B cell (primary cell): ENCODE measurements around the gene RSAD1. TPM values are rescaled to one million over a fixed set of nuclear protein-coding genes. Genes with fewer than 3 reads are reported as not detected.

Experiments
- ATAC-seq: fragments of 200-7000 bp; cut with Tn5 transposase; one replicate; pipeline ENCODE4 v1.10.0; 2021; ENCODE audit warnings: low read depth, mild to moderate bottlenecking, moderate number of reproducible peaks, moderate library complexity
- CTCF ChIA-PET: fragments of 350-600 bp; sonication (Branson Sonifier 250); formaldehyde crosslinking; loops from one replicate; lab custom pipeline; 2021; ENCODE audit warnings: antibody characterized with exemption, inconsistent platforms; lab: Charles Lee
- POLR2A ChIA-PET: fragments of 350-600 bp; sonication (Branson Sonifier 250); formaldehyde crosslinking; loops from one replicate; lab custom pipeline; 2021; ENCODE audit warnings: antibody characterized with exemption; lab: Charles Lee
- DNase-seq: peaks from one replicate; pipeline ENCODE4 v3.0.0; 2013
- H2AFZ ChIP-seq: 2 replicates; pipeline ENCODE4 v1.6.1; 2012; ENCODE audit warnings: mild to moderate bottlenecking, low read depth, low read length; ENCODE audit not compliant: insufficient read depth, poor library complexity, severe bottlenecking
- H3K27ac ChIP-seq, 2 donors: 1 replicate in 1 of 2; 2 replicates in 1 of 2; pipeline ENCODE4 v1.5.1; 2012 to 2013; ENCODE audit warnings: low read length in 2 of 2, mild to moderate bottlenecking in 2 of 2, moderate library complexity in 1 of 2
- H3K27me3 ChIP-seq, 4 experiments: fragments of 200-600 bp in 1 of 4; sonication (generic) in 1 of 4; replicated peaks in 1 of 4; 1 replicate in 2 of 4; 2 replicates in 2 of 4; pipeline versions ENCODE4 v1.6.1 to v1.7.0; 2013 to 2016; ENCODE audit warnings: low read length in 3 of 4, mild to moderate bottlenecking in 2 of 4, mixed read lengths in 1 of 4, moderate library complexity in 1 of 4; ENCODE audit not compliant: insufficient read depth in 4 of 4, control insufficient read depth in 3 of 4; ENCODE audit errors: control extremely low read depth in 1 of 4
- H3K36me3 ChIP-seq, 2 experiments: replicated peaks in 1 of 2; 1 replicate in 1 of 2; 2 replicates in 1 of 2; pipeline versions ENCODE4 v1.6.1 to v1.7.1; 2013; ENCODE audit warnings: low read length in 1 of 2; ENCODE audit not compliant: insufficient read depth in 2 of 2, control insufficient read depth in 1 of 2; ENCODE audit errors: control extremely low read depth in 1 of 2, extremely low read depth in 1 of 2
- H3K4me1 ChIP-seq, 2 donors: fragments of 200-600 bp in 1 of 2; sonication (generic) in 1 of 2; 1 replicate in 1 of 2; 2 replicates in 1 of 2; pipeline versions ENCODE4 v1.5.1 to v1.6.1; 2013 to 2017; ENCODE audit warnings: low read length in 2 of 2; ENCODE audit not compliant: control insufficient read depth in 2 of 2, insufficient read depth in 2 of 2
- H3K4me2 ChIP-seq: replicated peaks from 2 replicates; pipeline ENCODE3; 2012; ENCODE audit warnings: mild to moderate bottlenecking, low read depth, low read length; ENCODE audit not compliant: poor library complexity, severe bottlenecking
- H3K4me3 ChIP-seq, 5 experiments: fragments of 200-600 bp in 1 of 5; sonication (generic) in 1 of 5; 1 replicate in 3 of 5; 2 replicates in 2 of 5; pipeline versions ENCODE4 v1.5.1 to v1.7.0; 2011 to 2016; ENCODE audit warnings: low read length in 4 of 5, mild to moderate bottlenecking in 4 of 5, low read depth in 2 of 5, control low read depth in 1 of 5, moderate library complexity in 1 of 5; ENCODE audit not compliant: insufficient read depth in 1 of 5; ENCODE audit errors: control extremely low read depth in 1 of 5, extremely low read depth in 1 of 5
- H3K79me2 ChIP-seq: fragments of 200-600 bp; sonication (generic); one replicate; pipeline ENCODE4 v1.6.0; 2016; ENCODE audit warnings: low read length; ENCODE audit not compliant: control insufficient read depth, insufficient read depth
- H3K9ac ChIP-seq: fragments of 200-600 bp; sonication (generic); 2 replicates; pipeline ENCODE4 v1.6.1; 2017; ENCODE audit warnings: mild to moderate bottlenecking, low read length, moderate library complexity
- H3K9me3 ChIP-seq, 3 donors: one replicate each; pipeline versions ENCODE4 v1.6.1 to v1.7.1; 2013; ENCODE audit warnings: low read length in 2 of 3; ENCODE audit not compliant: control insufficient read depth in 2 of 3, insufficient read depth in 1 of 3; ENCODE audit errors: control extremely low read depth in 1 of 3
- H4K20me1 ChIP-seq: 2 replicates; pipeline ENCODE4 v1.6.0; 2012; ENCODE audit warnings: mild to moderate bottlenecking, low read length; ENCODE audit not compliant: insufficient read depth, control insufficient read depth, poor library complexity, severe bottlenecking
- H3K27ac Mint-ChIP-seq: one replicate; pipeline ENCODE4 v1.8.0; 2021; ENCODE audit warnings: mixed read lengths
- H3K27me3 Mint-ChIP-seq: one replicate; pipeline ENCODE4 v1.8.0; 2021; ENCODE audit warnings: mixed read lengths
- H3K4me1 Mint-ChIP-seq: one replicate; pipeline ENCODE4 v1.8.0; 2021; ENCODE audit warnings: mixed read lengths
- H3K4me3 Mint-ChIP-seq: one replicate; pipeline ENCODE4 v1.8.0; 2021; ENCODE audit warnings: mixed read lengths
- H3K9me3 Mint-ChIP-seq: one replicate; pipeline ENCODE4 v1.8.0; 2022; ENCODE audit warnings: mixed read lengths; ENCODE audit not compliant: insufficient read depth
- EZH2 ChIP-seq: IDR thresholded peaks from 2 replicates; pipeline ENCODE4 v1.6.1; 2012; ENCODE audit warnings: borderline replicate concordance, low read depth, mild to moderate bottlenecking, moderate library complexity, low read length; ENCODE audit not compliant: insufficient read depth, poor library complexity, severe bottlenecking
- WGBS: methylation state at CpG from one replicate; pipeline ENCODE4 v1.1.5; 2013; ENCODE audit warnings: missing lambda C conversion rate; ENCODE audit not compliant: insufficient coverage; 5-methylcytosine and 5-hydroxymethylcytosine counted together
- intact Hi-C: fragments of 100-400 bp; cut with micrococcal nuclease; formaldehyde crosslinking; loops from one replicate; pipeline ENCODE4 v1.10.0; 2022
- polyA plus RNA-seq: library from polyadenylated mRNA; depleted of rRNA; stranded (reverse); fragments of >200 nt; gene quantifications from 2 replicates; pipeline ENCODE4 v1.2.3, GENCODE V29; 2012
- total RNA-seq, 2 donors: library from RNA; stranded (reverse); fragments of 120-200 nt in 1 of 2; gene quantifications; 1 replicate in 1 of 2; 2 replicates in 1 of 2; pipeline versions ENCODE4 v1.2.3 to v1.2.4, GENCODE V29; 2013 to 2022
- TF ChIP-seq, protein P1 (sequence below): fragments of 200-600 bp; IDR thresholded peaks from one replicate; pipeline ENCODE4 v1.8.0; 2022; ENCODE audit warnings: antibody characterized with exemption, mild to moderate bottlenecking

Gene RSAD1
- total and polyA plus RNA-seq, 2 donors (not counting 1 experiment from before 2014, with no cell fraction given) = 53.4 to 63.9 TPM

DNA sequence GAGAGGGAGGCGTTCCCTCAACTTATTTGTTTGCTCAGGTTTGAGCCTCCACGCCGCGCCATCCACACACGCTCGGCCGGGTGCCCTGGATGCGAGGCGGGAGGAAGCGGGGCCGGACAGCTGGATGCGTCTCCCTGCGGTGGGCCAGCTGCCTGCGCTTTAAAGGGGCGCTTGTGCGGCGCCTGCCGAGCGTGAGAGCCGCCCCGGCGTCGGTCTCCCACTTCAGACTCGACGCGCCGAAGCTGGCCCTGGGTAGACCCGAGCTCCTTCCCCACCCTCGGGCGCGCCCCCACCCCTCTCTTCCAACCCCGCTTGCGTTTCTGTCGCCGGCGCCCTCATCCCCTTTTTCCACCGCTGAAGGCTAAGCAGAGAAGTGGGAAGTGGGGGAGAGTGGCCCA lies 9.5 kb upstream of the RSAD1 start:
- Histone ChIP-seq H3K4me1 (peaks cover 14 to 43% of the 10 kb centered on the region in 2 donors), H3K27me3 (peaks cover 0 to 29% (median 10%) of the 10 kb centered on the region in 4 experiments), H3K79me2 (no peaks in the 10 kb centered on the region), H4K20me1 (no peaks in the 10 kb centered on the region), H2AFZ (no peak overlapping the region), H3K9ac (peak overlapping the region; percentile 49), H3K4me2 (peak overlapping the region; percentile 74), H3K9me3 (peaks cover 0 to 23% (median 0%) of the 10 kb centered on the region in 3 donors), H3K36me3 (peaks cover 0 to 2% of the 10 kb centered on the region in 2 experiments), H3K27ac (no peak overlapping the region), H3K4me3 (peak overlapping the region in 4 of 5 experiments; percentile 23 to 59 (median 38))
- intact Hi-C loops = no loop called here
- peak overlapping the region; percentile 41 for H3K4me3 Mint-ChIP-seq
- ChIA-PET CTCF (interaction anchor here (3.2 kb wide), 1 partner anchor 72 kb away, joined by 13 read pairs; the partner anchor contains the start of gene LRRC59), POLR2A (no interaction called here)
- no peak overlapping the region for H3K27ac Mint-ChIP-seq
- DNase-seq (no peak), ATAC-seq (no peak)
- H3K4me1 Mint-ChIP-seq = peaks cover 41% of the 10 kb centered on the region
- no peaks in the 10 kb centered on the region for H3K9me3 Mint-ChIP-seq
- TF ChIP-seq, protein P1, sequence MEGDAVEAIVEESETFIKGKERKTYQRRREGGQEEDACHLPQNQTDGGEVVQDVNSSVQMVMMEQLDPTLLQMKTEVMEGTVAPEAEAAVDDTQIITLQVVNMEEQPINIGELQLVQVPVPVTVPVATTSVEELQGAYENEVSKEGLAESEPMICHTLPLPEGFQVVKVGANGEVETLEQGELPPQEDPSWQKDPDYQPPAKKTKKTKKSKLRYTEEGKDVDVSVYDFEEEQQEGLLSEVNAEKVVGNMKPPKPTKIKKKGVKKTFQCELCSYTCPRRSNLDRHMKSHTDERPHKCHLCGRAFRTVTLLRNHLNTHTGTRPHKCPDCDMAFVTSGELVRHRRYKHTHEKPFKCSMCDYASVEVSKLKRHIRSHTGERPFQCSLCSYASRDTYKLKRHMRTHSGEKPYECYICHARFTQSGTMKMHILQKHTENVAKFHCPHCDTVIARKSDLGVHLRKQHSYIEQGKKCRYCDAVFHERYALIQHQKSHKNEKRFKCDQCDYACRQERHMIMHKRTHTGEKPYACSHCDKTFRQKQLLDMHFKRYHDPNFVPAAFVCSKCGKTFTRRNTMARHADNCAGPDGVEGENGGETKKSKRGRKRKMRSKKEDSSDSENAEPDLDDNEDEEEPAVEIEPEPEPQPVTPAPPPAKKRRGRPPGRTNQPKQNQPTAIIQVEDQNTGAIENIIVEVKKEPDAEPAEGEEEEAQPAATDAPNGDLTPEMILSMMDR = no peak
- no peak for TF ChIP-seq EZH2
- peaks cover 5% of the 10 kb centered on the region for H3K27me3 Mint-ChIP-seq
- WGBS = 4% methylated on average over 31 of the region's 37 CpGs

DNA sequence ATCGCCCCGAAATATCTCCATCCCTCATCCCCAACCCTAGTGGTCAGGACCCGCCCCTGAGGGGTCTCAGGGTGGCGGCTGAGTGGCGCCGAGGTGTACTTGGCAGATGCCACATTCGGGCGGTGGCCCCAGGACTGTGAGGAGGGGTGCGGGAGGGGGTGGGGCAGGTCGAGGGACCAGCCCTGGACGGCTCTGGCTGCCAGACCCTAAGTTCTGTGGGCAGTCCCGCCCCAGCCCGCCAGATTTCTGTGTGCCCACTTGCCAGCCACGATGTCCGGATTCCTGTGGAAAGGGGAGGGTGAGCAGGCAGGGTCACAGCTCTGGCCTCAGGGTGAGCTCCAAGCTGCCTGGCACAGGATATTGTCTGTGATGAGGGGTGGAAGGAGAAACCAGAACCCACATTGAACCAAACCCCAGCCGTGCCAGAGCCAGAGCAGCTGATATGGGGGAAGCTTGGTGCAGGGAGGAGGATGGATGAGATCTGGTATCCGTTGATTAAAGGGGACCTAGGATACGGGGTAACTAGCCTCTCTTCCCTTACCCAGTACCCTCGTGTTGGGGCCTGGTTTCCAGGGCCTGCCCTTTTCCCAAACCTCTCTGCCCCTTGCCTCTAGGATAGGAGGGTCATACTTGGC lies 8.9 kb upstream of the RSAD1 start:
- peaks cover 5% of the 10 kb centered on the region for H3K27me3 Mint-ChIP-seq
- Histone ChIP-seq H3K27ac (no peak overlapping the region), H3K36me3 (peaks cover 0 to 2% of the 10 kb centered on the region in 2 experiments), H3K4me3 (no peak overlapping the region), H3K9me3 (peaks cover 0 to 23% (median 0%) of the 10 kb centered on the region in 3 donors), H4K20me1 (no peaks in the 10 kb centered on the region), H3K79me2 (no peaks in the 10 kb centered on the region), H3K9ac (peak overlapping the region; percentile 49), H2AFZ (no peak overlapping the region), H3K27me3 (peaks cover 0 to 29% (median 10%) of the 10 kb centered on the region in 4 experiments), H3K4me2 (peak overlapping the region; percentile 74), H3K4me1 (peaks cover 14 to 42% of the 10 kb centered on the region in 2 donors)
- H3K4me1 Mint-ChIP-seq = peaks cover 38% of the 10 kb centered on the region
- no peak for ATAC-seq
- intact Hi-C loops = no loop called here
- no peak for TF ChIP-seq EZH2
- TF ChIP-seq, protein P1 = no peak
- 71% methylated on average over 11 of the region's 19 CpGs for WGBS
- H3K4me3 Mint-ChIP-seq = peak overlapping the region; percentile 41
- H3K27ac Mint-ChIP-seq = no peak overlapping the region
- H3K9me3 Mint-ChIP-seq = no peaks in the 10 kb centered on the region
- ChIA-PET POLR2A (no interaction called here), CTCF (interaction anchor here (3.2 kb wide), 1 partner anchor 72 kb away, joined by 13 read pairs; the partner anchor contains the start of gene LRRC59)
- no peak for DNase-seq
